CD4-positive, alpha-beta T cell treated with Interleukin-10 for 1 hour (primary cell): ENCODE measurements around the gene NPHS1.
"Not testable (repeated sequence)": the region's sequence is repeated elsewhere in the genome, so short reads cannot be mapped to it uniquely, and the experiment has no call there.

ENCODE experiments used
- DNase-seq: peaks from one replicate; pipeline ENCODE4 v3.0.0-alpha.2; 2020

NPHS1 gene

DNA sequence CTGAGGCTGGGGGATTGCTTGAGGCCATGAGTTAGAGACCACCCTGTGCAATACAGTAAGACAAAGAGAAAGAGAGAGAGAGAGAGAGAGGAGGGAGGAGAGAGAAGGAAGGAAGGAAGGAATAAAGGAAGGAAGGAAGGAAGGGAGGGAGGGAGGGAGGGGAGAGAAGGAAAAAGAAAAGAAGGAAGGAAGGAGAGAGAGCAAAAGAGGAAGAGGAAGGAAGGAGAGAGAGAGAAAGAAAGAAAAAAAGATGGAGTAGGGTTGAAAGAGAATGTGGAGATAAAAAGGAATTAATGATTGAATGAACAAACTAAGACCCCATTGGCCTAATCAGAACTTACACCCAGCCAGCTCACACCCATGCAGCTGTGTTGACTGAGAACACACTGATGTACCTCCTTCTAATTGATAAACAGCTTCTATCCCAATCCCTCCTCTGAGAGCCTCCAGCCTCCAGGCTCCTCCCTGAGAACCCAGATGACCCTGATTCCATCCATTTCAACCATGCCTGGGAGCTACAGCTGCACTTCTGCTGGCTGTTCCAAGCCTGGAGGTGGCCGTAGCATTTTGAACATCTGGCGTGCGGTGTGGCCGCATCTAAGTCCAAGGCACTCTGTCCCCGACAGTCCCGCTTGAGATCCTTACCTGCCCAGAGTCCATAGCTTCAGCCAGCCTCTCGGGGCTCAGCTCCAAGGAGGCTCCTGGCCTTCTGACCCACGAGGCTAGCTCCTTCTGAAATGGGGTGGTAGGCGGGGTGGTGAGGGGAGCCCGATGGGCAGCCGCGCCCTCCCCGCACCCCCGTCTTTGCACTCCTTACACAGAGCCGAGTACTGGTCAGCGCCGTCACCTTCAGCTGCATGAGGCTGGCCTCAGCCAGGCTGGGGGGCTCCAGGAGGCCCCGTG lies 40.7 kb downstream of the NPHS1 start:
- DNase-seq = no peak

DNA sequence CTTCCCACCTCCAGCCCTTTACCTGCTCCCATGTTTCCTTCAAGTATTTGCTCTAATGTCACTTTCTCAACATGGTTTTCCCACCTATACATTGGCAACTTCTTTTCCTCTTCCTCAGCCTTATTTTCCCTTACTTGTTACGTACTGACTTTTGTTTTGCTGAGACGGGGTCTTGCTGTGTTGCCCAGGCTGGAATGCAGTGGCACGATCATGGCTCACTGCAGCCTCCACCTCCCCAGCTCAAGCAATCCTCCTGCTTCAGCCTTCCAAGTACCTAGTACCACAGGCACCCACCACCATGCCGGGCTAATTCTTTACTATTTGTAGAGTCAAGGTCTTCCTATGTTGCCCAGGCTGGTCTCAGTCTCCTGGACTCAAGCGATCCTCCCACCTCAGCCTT lies 44.7 kb downstream of the NPHS1 start:
- no peak for DNase-seq

DNA sequence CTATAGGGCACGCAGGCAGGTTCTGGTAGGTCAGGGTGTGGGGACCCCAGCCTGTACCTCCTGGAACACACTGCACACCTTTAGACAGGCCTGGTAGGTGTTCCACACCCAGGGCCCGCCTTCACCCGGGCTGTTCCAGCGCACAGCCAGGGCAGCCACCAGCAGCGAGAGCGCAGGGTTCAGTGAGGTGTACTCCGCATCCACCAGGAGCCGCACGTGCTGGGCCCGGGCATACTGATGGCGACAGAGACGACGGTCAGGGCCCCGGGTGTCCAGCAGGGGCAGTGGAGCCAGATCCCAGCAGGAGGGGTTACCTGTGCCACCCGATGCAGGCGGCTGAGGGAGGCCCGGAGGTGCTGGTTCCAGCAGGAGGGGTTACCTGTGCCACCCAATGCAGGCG lies 45.7 kb downstream of the NPHS1 start:
- DNase-seq = no peak

DNA sequence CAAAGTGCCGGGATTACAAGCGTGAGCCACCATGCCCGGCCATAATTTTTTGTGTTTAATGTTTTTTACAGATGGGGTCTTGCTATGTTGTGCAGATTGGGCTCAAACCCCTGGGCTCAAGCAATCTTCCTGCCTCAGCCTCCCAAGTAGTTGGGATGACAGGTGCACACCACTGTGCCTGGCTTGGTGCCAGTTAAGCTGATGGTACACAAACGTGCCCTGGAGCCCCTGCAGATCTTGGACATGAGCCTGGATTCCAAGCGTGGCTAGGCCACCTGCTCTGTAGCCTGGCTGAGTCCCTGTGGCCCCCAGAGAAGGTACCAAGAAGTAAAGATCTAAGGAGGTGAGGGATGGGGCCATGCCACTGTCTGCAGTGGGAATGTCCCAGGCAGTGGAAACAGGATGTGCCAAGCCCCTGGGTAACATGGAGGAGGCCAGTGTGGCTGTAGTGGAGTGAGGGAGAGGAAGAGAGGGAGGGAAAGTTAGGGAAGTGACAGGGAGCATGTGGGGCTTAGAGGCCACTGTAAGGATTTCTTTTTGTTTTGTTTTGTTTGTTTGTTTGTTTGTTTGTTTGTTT lies 46.7 kb downstream of the NPHS1 start:
- DNase-seq = no peak

DNA sequence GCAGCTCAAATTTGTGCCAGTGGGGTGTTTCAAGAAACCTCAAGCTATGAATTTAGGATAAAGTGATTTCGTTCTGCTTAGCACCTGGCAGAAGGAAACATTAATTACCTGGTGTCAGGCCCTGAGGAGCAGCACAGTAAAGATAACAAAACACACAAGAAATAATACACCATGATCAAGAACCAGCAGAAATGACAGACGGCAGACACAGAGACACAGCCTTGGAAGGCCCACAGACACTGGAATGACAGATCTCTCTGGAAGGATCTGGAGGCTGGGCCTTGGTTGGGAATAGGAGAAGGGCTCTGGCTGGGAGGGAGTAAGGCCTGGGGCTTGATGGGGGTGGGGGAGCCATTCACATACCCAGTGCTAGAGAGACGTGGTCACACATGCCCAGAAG lies 50.5 kb downstream of the NPHS1 start:
- no peak for DNase-seq

- DNase-seq = no peak
Observed at GRCh38 chr19:35797663-35798062, 54.6 kb downstream of the NPHS1 start.

GRCh38 chr19:35796645-35797542 lies 55.4 kb downstream of the NPHS1 start:
- DNase-seq = no peak

GRCh38 chr19:35795564-35795963 lies 56.7 kb downstream of the NPHS1 start:
- not testable (repeated sequence) for DNase-seq

GRCh38 chr19:35793381-35794165 lies 58.7 kb downstream of the NPHS1 start:
- DNase-seq = no peak

DNA sequence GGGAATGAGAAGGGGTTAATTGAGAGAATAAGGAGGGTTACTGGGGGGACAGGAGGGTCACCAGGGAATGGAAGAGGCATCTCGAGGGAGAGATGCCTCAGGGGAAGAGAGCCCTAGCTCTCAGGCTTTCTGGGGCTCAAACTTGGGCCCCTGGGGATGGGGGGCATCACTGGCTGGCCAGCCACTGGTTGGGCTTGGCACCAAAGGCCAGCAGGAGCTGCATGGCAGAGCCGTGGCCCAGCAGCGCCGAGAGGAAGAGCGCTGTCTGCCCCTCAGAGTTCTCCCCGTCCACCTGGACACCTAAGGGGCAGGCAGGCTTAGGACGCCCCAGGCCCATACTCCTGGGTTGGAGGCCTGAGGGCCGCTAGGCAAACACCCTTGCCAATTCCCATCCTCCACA lies 59.4 kb downstream of the NPHS1 start:
- no peak for DNase-seq

- DNase-seq = no peak
Observed at GRCh38 chr19:35792312-35792711, 60.0 kb downstream of the NPHS1 start.

- no peak for DNase-seq
Observed at GRCh38 chr19:35791814-35792279, 60.5 kb downstream of the NPHS1 start.

- no peak for DNase-seq
Observed at GRCh38 chr19:35790981-35791813, 61.1 kb downstream of the NPHS1 start.

DNA sequence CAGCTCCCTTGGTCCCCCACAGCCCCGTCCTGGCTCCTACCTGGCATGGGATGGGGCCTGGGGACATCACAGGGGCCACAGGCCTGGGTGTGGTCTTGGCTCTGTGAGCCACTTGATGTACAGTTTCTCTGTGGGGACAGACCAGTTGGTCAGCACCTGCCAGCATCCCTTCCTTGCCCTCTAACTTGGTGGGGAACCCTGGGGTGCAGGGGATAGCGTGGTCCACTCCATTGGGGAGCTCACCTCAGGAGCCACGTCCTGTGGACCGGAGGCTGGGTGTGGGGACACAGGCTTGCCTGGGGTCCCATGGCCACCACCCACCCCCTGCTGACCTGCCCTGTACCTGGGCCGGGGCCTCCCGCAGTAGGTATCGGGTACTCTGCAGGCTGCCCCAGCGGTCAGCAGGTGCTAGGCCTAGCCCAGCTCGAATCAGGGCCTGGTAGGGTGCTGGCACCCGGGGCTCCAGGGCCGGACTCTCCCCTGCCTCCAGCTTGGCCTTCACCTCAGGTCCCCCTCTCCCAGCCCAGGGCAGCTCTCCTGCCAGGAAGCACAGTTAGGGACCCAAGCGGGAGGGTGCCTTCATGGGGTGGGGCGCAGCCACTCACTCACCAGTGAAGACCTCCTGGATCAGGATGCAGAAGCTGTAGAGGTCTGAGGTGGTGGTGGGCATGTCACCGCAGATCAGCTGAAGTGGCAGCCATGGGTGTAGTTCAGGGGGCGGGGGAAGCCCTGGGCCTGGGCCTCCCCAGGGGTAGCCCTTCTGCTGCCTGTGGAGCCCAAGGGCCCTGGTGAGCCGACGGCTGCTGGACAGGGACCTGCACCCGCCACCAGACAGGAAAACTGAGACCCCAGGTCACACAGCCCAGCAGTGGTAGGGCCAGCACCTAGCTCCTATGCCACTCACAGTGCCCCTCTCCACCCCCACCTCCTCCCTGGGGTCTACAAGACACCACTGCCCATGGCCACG lies 62.0 kb downstream of the NPHS1 start:
- no peak for DNase-seq

GRCh38 chr19:35789195-35789977 lies 62.9 kb downstream of the NPHS1 start:
- DNase-seq = no peak

DNA sequence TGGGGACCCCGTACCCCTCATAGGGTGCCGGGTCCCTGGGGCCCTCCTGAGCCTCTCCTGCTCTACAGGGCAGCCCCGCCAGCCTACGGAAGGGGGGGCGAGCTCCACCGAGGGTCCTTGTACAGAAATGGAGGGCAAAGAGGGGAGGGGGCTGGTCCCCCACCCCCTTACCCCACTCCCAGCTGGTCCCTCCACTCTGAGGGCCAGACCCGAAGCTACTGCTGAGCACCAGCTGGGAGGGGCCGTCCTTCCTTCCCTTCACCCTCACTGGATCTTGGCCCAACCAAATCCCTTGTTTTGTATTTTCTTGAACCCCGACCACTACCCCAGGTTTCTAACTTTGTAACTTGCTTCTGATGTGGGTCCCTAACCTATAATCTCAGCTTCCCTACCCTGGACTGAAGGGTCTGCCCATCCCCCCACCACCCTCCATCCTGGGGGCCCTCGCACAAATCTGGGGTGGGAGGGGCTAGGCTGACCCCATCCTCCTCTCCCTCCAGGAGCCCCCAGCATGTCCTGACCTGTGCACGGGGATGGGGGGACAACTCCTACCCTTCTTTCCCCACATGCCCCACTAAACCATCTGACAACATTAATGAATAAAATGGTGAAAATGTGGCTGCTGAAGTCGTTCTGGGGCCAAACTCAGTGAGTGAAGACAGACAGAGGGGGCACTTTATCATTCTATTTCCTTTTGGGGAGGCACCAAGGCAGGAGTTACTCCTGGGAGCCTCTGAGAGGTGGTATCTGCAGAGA lies 63.9 kb downstream of the NPHS1 start:
- DNase-seq = no peak

- no peak for DNase-seq
Observed at GRCh38 chr19:35787227-35787799, 65.0 kb downstream of the NPHS1 start.
